ENCODE results near the gene AURKAIP1. TPM values are rescaled to one million over a fixed set of nuclear protein-coding genes. Genes with fewer than 3 reads are reported as not detected.

The AURKAIP1 gene
- polyA plus RNA-seq, 1 donor from 2014 or later = 104 TPM

DNA sequence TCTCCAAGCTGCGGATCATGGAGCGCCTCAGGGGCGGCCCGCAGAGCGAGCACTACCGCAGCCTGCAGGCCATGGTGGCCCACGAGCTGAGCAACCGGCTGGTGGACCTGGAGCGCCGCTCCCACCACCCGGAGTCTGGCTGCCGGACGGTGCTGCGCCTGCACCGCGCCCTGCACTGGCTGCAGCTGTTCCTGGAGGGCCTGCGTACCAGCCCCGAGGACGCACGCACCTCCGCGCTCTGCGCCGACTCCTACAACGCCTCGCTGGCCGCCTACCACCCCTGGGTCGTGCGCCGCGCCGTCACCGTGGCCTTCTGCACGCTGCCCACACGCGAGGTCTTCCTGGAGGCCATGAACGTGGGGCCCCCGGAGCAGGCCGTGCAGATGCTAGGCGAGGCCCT lies 47.7 kb downstream of the AURKAIP1 start:
- TF ChIP-seq, protein P1, sequence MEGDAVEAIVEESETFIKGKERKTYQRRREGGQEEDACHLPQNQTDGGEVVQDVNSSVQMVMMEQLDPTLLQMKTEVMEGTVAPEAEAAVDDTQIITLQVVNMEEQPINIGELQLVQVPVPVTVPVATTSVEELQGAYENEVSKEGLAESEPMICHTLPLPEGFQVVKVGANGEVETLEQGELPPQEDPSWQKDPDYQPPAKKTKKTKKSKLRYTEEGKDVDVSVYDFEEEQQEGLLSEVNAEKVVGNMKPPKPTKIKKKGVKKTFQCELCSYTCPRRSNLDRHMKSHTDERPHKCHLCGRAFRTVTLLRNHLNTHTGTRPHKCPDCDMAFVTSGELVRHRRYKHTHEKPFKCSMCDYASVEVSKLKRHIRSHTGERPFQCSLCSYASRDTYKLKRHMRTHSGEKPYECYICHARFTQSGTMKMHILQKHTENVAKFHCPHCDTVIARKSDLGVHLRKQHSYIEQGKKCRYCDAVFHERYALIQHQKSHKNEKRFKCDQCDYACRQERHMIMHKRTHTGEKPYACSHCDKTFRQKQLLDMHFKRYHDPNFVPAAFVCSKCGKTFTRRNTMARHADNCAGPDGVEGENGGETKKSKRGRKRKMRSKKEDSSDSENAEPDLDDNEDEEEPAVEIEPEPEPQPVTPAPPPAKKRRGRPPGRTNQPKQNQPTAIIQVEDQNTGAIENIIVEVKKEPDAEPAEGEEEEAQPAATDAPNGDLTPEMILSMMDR (IDR thresholded peaks at IDR 0.05; ENCODE audit: poor library complexity, severe bottlenecking) = no peak
- TF ChIP-seq SMC3 (conservative IDR thresholded peaks at IDR 0.05; ENCODE audit: poor library complexity) (no peak), MXI1 (conservative IDR thresholded peaks at IDR 0.05; ENCODE audit: poor library complexity, severe bottlenecking) (no peak), EP300 (conservative IDR thresholded peaks at IDR 0.05; ENCODE audit: poor library complexity, severe bottlenecking) (no peak), TAF1 (IDR thresholded peaks at IDR 0.05; ENCODE audit: low read depth) (no peak), EZH2 (IDR thresholded peaks at IDR 0.05; ENCODE audit: borderline replicate concordance, insufficient read depth, low read length, poor library complexity, severe bottlenecking) (no peak), RAD21 (conservative IDR thresholded peaks at IDR 0.05) (no peak), POLR2AphosphoS5 (IDR thresholded peaks at IDR 0.05) (no peak)
- TF ChIP-seq, protein P2, sequence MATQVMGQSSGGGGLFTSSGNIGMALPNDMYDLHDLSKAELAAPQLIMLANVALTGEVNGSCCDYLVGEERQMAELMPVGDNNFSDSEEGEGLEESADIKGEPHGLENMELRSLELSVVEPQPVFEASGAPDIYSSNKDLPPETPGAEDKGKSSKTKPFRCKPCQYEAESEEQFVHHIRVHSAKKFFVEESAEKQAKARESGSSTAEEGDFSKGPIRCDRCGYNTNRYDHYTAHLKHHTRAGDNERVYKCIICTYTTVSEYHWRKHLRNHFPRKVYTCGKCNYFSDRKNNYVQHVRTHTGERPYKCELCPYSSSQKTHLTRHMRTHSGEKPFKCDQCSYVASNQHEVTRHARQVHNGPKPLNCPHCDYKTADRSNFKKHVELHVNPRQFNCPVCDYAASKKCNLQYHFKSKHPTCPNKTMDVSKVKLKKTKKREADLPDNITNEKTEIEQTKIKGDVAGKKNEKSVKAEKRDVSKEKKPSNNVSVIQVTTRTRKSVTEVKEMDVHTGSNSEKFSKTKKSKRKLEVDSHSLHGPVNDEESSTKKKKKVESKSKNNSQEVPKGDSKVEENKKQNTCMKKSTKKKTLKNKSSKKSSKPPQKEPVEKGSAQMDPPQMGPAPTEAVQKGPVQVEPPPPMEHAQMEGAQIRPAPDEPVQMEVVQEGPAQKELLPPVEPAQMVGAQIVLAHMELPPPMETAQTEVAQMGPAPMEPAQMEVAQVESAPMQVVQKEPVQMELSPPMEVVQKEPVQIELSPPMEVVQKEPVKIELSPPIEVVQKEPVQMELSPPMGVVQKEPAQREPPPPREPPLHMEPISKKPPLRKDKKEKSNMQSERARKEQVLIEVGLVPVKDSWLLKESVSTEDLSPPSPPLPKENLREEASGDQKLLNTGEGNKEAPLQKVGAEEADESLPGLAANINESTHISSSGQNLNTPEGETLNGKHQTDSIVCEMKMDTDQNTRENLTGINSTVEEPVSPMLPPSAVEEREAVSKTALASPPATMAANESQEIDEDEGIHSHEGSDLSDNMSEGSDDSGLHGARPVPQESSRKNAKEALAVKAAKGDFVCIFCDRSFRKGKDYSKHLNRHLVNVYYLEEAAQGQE (IDR thresholded peaks at IDR 0.05; ENCODE audit: borderline replicate concordance) = no peak
- Histone ChIP-seq H3K36me3 (ENCODE audit: insufficient read depth, low read length) (no peaks in the 10 kb centered on the region), H3K9me2 (ENCODE audit: insufficient read depth, low read length) (no peaks in the 10 kb centered on the region), H3K9ac (ENCODE audit: low read length) (no peak overlapping the region), H3K79me2 (replicated peaks; ENCODE audit: insufficient read depth, low read length) (peaks cover 26% of the 10 kb centered on the region), H3K4me3 (ENCODE audit: low read length) (no peak overlapping the region), H3K9me3 (ENCODE audit: low read length) (no peaks in the 10 kb centered on the region), H4K20me1 (ENCODE audit: insufficient read depth) (no peaks in the 10 kb centered on the region), H3K4me2 (ENCODE audit: low read length) (no peak overlapping the region), H3F3A (ENCODE audit: insufficient read depth, low read length, poor library complexity, severe bottlenecking) (no peaks in the 10 kb centered on the region), H3K27me3 (ENCODE audit: insufficient read depth, low read depth, low read length) (no peaks in the 10 kb centered on the region), H3K27ac (ENCODE audit: low read length) (no peak overlapping the region), H2AFZ (ENCODE audit: low read depth, low read length) (no peak overlapping the region)

DNA sequence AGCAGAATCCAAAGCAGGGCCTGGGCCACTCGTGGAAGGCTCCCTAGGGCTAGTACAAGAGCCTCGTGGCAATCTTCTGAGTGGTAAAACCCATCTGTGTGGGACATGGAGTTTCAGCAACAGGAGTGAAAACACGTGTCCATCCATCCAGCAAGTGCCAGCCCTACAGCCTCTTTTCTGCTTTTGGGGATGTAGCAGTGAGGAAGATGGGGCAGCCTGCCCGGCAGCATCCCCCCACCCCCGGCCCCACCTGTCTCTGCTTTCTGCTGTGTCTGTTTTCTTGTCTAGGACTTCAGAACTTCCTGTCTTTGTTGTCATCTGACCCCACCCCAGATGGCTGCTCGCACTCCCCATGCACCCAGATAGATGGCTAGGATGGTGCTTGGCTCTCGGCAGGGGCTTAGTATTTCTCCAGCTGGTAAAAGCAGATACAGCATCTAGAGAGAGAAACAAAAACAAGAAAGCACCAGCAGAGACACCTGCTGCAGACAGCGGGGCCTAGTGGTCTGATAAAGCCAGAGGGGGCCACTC lies 48.9 kb downstream of the AURKAIP1 start:
- H3F3A ChIP-seq (ENCODE audit: insufficient read depth, low read length, poor library complexity, severe bottlenecking) = no peaks in the 10 kb centered on the region
- H3K9me2 ChIP-seq (ENCODE audit: insufficient read depth, low read length) = no peaks in the 10 kb centered on the region
- peaks cover 5% of the 10 kb centered on the region for H4K20me1 ChIP-seq (ENCODE audit: insufficient read depth)
- H3K27me3 ChIP-seq (ENCODE audit: insufficient read depth, low read depth, low read length) = no peaks in the 10 kb centered on the region
- no peak overlapping the region for H3K4me2 ChIP-seq (ENCODE audit: low read length)
- H2AFZ ChIP-seq (ENCODE audit: low read depth, low read length) = no peak overlapping the region
- H3K9me3 ChIP-seq (ENCODE audit: low read length) = no peaks in the 10 kb centered on the region
- H3K9ac ChIP-seq (ENCODE audit: low read length) = peak overlapping the region; percentile 93
- H3K79me2 ChIP-seq (replicated peaks; ENCODE audit: insufficient read depth, low read length) = peaks cover 34% of the 10 kb centered on the region
- no peak overlapping the region for H3K27ac ChIP-seq (ENCODE audit: low read length)
- no peaks in the 10 kb centered on the region for H3K36me3 ChIP-seq (ENCODE audit: insufficient read depth, low read length)
- TF ChIP-seq EZH2 (IDR thresholded peaks at IDR 0.05; ENCODE audit: borderline replicate concordance, insufficient read depth, low read length, poor library complexity, severe bottlenecking) = no peak
- TF ChIP-seq SMC3 (conservative IDR thresholded peaks at IDR 0.05; ENCODE audit: poor library complexity) = no peak
- TF ChIP-seq, protein P1 (IDR thresholded peaks at IDR 0.05; ENCODE audit: poor library complexity, severe bottlenecking) = no peak
- no peak for TF ChIP-seq EP300 (conservative IDR thresholded peaks at IDR 0.05; ENCODE audit: poor library complexity, severe bottlenecking)
- peak overlapping the region; percentile 99 for H3K4me3 ChIP-seq (ENCODE audit: low read length)

Measured in neural cell (in vitro differentiated cells).